Sigmoid colon (tissue), 4 donors: ENCODE measurements around the gene SLC15A1.

ENCODE experiments used
- EP300 ChIP-seq, 4 donors: sonication (generic); formaldehyde crosslinking; IDR thresholded peaks; one replicate each; pipeline ENCODE4 v1.6.1; 2017; ENCODE audit warnings: antibody characterized with exemption in 4 of 4
- POLR2A ChIP-seq, 2 donors: fragments of 450-650 bp; IDR thresholded peaks; one replicate each; pipeline ENCODE4 v1.6.1; 2016; ENCODE audit warnings: antibody characterized with exemption in 2 of 2, mild to moderate bottlenecking in 2 of 2, moderate library complexity in 2 of 2
- POLR2AphosphoS5 ChIP-seq, 4 donors: sonication (generic); formaldehyde crosslinking; IDR thresholded peaks; one replicate each; pipeline ENCODE4 v1.6.1; 2017; ENCODE audit warnings: antibody characterized with exemption in 4 of 4
- TF ChIP-seq, protein P1 (sequence below), 4 experiments: fragments of 450-650 bp in 3 of 4; fragments of 200-600 bp in 1 of 4; IDR thresholded peaks; one replicate each; pipeline ENCODE4 v1.5.1; 2016 to 2019; ENCODE audit warnings: antibody characterized with exemption in 4 of 4, mild to moderate bottlenecking in 3 of 4, moderate library complexity in 2 of 4

DNA sequence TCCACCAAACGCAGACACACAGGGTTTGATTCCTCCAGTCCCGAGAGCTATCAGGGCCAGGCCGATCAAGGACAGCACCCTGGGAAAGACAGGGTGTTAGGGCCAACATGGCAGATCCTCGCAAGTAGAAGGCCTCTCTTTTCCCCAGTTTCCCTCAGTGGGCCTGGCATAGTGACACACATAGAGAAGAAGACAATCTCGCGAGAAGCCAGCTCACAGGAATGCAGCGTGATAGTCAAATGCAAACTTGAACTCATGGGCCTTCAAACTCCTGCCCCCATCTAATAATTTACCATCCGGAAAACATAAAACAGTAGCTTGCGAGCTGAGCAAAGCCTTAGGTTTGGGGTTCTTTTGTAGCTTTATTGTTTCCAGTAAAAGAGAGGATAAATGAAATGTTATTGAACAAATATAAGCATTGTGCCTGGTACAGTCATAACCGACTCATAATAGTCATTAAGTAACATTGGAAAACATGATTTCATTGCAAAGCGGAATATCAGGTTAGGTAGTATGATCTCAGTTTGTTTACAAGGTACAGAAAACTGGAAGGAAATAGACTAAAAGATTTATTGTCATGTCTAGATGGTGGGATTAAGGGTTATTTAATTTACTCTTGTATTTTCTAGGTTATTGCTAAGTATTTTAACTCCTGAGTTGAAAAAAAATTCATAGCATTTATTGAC is 30.5 kb downstream of the SLC15A1 start:
- TF ChIP-seq POLR2A (IDR thresholded peaks at IDR 0.05), result no peak
- TF ChIP-seq, protein P1, sequence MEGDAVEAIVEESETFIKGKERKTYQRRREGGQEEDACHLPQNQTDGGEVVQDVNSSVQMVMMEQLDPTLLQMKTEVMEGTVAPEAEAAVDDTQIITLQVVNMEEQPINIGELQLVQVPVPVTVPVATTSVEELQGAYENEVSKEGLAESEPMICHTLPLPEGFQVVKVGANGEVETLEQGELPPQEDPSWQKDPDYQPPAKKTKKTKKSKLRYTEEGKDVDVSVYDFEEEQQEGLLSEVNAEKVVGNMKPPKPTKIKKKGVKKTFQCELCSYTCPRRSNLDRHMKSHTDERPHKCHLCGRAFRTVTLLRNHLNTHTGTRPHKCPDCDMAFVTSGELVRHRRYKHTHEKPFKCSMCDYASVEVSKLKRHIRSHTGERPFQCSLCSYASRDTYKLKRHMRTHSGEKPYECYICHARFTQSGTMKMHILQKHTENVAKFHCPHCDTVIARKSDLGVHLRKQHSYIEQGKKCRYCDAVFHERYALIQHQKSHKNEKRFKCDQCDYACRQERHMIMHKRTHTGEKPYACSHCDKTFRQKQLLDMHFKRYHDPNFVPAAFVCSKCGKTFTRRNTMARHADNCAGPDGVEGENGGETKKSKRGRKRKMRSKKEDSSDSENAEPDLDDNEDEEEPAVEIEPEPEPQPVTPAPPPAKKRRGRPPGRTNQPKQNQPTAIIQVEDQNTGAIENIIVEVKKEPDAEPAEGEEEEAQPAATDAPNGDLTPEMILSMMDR (IDR thresholded peaks at IDR 0.05), result no peak
- TF ChIP-seq POLR2AphosphoS5 (IDR thresholded peaks at IDR 0.05), result no peak
- no peak for TF ChIP-seq EP300 (IDR thresholded peaks at IDR 0.05)
